HG03103 (cell line): Measurements from ENCODE around the gene NUP210L.
"Not testable (repeated sequence)": the region's sequence is repeated elsewhere in the genome, so short reads cannot be mapped to it uniquely, and the experiment has no call there.

Source experiments
- ATAC-seq: cut with Tn5 transposase; IDR thresholded peaks from one replicate; pipeline ENCODE4 v1.9.1; 2021; ENCODE audit warnings: low read depth; ENCODE audit not compliant: unreplicated experiment

The NUP210L gene

DNA sequence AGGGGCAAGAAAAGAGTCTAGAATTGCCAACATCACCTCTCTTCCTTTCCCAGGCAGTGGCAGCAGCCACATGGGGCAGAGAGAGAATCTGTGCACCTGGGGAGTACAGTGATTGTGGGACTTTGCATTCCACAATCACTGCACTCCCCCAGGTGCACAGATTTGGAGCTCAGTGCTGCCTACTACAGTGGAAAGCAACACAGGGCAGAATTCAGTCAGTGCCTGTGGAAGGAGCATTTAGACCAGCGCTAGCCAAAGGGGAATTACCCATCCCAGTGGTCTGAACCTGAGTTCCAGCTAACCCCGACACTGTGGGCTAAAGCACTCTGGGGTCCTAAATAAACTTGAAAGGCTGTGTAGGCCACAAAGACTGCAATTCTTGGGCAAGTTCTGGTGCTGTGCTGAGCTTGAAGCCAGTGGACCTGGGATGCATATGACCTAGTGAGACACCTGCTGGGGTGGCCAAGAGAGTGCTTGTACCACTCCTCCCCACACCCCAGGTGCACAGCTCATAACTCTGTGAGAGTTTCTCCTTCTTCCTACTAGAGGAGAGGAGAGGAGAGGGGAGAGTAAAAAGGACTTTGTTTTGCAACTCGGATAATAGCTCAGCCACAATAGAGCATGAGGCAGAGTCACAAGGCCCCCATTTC is 50.3 kb downstream of the NUP210L start:
- ATAC-seq = no peak

DNA sequence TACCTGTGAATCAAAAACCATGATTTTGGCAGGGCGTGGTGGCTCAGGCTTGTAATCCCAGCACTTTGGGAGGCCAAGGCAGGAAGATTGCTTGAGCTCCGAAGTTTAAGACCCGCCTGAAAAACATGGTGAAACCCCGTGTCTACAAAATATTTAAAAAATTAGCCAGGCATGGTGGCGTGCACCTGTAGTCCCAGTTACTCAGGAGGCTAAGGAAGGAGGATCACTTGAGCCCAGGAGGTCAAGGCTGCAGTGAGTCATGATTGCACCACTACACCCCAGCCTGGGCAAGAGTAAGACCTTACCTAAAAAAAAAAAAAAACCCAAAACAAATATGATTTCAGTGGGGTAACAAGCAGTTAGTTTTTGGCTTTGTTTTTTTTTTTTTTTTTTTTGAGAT is 54.7 kb downstream of the NUP210L start:
- not testable (repeated sequence) for ATAC-seq

DNA sequence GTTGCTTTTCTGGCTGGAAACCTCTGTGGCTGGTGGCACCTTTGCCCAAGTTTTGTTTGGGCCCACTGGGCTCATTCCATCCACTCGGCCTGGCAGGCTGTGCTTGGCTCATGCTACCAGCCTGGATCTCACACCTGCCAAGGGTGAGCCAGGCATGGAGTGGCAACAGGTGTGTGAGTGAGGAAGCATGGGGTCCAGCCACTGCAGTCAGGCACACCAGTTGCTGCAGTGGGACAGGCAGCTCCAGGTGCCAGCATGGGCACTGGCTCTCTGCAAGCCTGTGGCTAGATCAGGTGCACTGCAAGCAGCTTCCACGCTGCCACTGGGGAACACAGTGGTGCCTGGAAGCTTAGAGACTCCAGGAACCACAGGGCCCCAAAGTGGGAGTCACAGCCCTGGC is 57.0 kb downstream of the NUP210L start:
- ATAC-seq = no peak

DNA sequence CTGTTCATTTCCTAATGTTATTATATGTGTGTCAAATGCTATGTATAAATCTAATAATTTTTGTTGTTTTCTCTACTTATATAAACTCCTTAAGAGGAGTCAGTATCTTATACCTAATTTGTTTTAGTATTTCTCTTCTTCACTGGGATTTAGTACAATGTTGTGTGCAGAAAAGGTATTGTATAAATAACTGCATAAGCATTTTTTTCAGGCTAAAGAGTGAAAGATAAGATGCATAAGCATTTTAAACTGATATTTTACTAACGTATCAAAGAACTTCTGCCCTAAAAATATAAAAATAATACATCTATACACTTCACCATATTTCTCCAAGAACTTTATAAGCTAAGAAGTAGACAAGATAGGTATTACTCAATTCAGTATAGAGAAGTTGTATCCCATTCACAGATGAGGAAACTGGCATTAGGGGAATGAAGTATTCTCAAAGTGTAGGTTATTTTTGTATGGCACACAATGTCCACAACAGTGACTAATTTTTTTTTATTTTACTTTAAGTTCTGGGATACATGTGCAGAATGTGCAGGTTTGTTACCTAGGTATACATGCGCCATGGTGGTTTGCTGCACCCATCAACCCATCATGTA is 59.3 kb downstream of the NUP210L start:
- no peak for ATAC-seq

DNA sequence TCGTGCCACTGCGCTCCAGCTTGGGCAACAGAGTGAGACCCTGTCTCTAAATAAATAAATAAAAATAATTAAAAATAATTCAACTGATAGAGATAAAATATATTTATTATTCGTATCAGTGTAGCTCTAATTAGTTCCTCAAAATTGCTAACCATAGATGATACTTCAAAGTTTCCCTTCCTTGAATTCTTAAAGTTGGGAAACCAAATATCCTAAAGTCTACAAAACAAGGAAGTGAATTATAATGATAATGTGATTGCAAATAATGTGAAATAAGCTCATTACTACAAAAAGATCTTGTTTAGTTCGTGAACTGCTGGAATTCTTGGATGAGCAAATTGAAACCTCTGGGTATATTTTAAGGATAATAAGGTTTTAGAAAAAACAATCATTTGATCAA is 60.5 kb downstream of the NUP210L start:
- no peak for ATAC-seq

DNA sequence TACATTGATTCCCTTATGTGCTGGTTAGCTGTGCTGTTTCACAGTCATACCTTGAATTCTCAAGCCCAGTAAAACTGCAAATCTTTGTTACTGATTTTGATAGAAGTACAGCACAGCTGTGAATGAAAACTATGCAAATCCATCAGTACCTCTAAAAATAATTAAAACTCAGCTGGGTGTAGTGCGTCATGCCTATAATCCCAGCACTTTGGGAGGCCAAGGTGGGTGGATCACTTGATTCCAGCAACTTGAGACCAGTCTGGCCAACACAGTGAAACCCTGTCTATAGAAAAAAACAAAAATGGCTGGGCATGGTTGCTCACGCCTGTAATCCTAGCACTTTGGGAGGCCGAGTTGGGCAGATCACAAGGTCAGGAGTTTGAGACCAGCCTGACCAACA is 61.2 kb downstream of the NUP210L start:
- ATAC-seq = no peak

DNA sequence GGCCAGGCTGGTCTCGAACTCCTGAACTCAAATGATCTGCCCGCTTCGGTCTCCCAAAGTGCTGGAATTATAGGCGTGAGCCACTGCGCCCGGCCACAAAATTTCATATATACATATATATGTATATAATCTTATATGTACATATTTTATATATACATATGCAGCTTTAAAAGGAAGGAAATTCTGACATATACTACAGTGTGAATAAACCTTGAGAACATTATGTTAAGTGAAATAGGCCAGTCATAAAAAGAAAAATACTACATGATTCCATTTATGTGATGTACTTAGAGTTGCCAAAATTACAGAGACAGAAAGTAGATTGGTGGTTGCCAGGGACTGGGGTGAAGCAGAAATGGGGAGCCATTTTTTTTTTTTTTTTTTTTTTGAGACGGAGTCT is 63.2 kb downstream of the NUP210L start:
- ATAC-seq = no peak

DNA sequence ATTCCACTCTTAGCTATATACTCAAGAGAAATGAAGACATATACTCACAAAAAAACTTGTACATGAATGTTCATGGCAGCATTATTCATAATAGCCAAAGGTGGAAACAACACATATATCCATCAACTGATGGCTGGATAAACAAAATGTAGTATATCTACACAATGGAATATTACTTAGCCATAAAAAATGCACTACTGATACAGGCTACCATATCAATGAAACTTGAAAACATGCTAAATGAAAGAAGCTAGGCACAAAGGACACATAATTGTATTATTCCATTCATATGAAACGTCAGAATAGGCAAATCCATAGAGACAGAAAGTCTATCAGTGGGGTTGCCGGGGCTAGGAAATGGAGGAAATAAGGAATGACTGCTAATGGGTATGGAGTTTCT is 67.3 kb downstream of the NUP210L start:
- no peak for ATAC-seq

DNA sequence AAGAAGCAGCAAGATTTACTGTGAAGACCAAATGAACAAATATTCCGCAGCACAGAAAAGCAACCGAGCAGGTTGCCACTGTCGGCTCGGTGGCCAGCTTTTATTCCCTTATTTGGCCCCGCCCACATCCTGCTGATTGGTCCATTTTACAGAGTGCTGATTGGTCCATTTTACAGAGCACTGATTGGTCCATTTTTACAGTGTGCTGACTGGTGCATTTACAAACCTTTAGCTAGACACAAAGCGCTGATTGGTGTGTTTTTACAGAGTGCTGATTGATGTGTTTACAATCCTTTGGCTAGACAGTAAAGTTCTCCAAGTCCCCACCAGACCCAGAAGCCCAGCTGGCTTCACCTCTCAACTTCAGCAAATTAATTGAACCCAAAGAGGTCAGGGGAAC is 71.8 kb downstream of the NUP210L start:
- not testable (repeated sequence) for ATAC-seq

DNA sequence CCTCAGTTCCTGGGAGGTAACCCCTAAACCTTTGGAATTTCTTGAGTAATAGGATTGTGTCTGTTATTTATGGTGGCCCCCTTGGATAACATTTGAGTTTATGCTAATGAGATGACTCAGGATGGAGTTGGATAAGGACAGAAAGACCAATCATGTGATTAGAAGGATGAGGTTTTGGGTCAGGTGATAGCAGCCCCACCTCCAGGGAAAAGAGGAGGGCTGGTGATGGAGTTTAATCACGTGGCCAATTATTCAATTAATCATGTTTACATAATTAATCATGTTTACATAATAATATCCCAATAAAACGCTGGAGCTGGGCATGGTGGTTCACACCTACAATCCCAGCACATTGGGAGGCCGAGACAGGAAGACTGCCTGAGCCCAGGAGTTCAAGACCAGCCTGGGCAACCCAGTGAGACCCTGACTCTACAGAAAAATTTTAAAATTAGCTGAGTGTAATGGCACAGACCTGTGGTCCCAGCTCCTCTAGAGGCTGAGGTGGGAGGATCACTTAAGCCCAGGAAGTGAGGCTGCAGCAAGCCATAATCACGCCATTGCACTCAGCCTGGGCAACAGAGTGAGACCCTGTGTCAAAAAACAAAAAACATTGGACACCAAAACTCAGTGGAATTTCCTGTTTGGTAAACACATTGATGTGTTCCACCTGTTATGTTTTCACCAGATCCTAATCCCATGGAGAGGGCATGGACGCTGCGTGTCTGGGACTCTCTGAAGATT is 73.3 kb downstream of the NUP210L start:
- ATAC-seq = no peak

DNA sequence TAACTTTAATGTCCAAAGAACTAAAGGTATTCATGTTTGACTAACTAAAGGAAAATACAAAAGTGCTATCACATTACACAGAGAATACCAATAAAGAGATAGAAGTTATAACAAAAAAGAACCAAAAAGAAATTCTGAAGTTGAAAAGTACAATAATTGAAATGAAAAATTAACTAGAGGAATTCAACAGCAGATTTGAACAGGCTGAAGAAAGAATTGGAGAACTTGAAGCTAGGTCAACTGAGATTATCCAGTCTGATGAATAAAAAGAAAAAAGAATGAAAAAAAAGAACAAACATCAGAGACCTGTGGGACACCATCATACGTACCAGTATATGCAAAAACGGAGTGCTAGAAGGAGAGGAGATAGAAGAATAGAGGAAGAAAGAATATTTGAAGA is 78.5 kb downstream of the NUP210L start:
- ATAC-seq = no peak

DNA sequence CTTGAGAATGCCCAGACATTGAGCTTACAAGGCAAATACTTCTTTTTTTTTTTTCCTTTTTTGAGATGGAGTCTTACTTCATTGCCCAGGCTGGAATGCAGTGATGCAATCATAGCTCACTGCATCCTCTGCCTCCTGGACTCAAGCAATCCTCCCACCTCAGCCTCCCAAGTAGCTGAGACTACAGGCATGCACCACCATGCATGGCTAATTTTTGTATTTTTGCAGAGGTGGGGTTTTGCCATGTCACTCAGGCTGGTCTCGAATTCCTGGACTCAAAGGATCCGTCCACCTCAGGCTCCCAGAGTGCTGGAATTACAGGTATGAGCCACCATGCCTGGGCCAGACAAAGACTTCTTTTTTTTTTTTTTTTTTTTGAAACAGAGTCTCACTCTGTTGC is 79.1 kb downstream of the NUP210L start:
- ATAC-seq = no peak

DNA sequence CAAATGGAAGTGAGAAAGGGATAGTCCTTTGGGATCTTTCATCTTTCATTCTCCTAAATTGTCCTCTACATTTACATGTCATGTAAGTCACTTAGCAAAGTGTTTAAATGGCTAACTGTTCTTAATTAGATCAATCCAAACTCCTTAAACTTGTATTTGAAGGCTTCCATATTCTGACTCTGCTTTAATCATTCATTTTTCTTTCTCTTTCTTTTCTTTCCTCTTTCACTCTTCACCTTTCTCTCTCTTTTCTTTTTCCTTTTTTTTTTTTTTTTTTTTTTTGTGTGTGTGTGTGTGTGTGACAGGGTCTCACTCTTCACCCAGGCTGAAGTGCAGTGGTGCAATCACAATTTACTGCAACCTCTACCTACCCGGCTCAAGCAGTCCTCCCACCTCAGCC is 92.6 kb downstream of the NUP210L start:
- ATAC-seq = no peak

DNA sequence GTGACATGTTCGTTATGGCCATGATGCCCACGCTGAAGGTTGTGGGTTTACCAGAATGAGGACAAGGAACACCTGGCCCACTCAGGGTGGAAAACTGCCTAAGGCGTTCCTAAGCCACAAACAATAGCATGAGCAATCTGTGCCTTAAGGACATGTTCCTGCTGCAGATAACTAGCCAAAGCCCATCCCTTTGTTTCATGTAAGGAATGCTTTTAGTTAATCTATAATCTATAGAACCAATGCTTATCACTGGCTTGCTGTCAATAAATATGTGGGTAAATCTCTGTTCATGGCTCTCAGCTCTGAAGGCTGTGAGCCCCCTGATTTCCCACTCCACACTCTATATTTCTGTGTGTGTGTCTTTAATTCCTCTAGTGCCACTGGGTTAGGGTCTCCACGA is 107.4 kb downstream of the NUP210L start:
- ATAC-seq = not testable (repeated sequence)

DNA sequence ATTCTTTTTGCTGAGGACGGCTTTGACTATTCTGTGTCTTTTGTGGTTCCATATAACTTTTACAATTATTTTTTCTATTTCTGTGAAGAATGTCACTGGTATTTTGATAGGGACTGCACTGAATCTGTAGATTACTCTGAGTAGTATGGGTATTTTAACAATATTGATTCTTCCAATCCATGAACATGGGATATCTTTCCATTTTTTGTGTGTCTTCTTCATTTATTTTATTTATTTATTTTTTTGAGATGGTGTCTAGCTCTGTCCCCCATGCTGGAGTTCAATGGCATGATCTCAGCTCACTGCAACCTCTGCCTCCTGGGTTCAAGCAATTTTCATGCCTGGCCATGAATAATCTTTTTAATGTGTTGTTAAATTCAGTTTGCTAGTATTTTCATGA is 121.2 kb downstream of the NUP210L start:
- ATAC-seq = not testable (repeated sequence)

DNA sequence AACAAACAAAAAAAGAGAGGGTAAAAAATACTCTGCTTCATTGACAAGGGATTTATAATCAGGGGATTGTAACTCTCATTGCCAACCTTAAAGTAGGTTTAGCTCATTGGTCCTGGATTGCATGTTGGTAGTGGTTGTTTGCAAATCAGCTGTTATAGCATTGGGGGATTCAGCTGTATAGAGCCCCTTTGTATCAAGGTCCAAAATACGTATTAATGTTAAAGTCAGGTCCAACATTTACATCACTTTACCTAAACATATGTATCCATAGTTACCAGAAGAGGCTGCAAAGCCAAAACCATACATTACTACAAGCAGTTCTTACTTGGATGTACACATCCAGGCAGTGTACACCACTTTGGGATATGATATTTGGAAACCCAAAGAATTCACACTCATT is 134.9 kb downstream of the NUP210L start:
- no peak for ATAC-seq

DNA sequence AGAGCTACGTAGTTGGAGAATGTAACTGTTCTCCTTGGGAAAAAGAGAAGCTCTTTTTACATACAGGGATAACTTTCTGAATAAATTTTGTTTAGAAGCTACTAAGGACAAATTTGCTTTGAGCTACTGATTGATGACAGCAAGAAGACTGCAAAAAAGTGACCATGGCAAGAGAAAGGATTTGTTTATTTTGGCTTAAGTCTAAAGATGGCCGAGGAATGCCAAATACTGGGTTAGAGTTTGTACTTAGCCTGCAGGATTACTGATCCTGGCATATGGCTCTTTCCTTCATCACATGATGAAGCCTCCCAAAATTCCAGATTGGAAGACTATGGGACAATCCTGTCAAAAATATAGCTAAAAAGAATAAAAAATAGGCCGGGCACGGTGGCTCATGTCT is 135.6 kb downstream of the NUP210L start:
- no peak for ATAC-seq

DNA sequence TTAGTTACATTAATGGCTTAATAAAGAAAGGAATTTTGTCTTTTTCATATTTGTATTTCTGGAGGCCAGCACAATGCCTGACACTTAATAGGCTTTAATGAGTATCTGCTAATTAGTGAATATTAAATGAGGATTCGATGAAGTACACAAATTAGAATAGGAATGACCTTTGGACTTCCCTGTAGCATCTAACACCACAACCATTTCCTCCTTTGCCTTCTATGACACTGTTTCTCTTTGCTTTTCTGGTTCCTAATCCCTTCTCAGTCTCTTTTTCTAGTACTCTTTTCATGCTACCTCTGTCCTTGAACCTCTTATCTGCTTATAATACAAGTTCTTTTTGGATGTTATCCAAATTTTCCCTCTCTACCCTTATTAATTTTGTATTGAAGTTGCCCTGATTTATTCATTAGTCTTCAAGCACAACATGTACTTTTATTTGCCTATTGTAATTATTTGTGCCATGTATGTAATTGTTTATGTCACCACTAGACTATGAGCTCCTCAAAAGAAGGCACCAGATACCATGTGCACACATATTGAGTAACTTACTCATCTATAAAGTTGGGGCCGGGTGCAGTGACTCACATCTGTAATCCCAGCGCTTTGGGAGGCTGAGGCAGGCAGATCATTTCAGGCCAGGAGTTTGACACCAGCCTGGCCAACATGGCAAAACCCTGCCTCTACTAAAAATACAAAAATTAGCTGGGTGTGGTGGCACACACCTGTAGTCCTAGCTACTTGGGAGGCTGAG is 140.5 kb downstream of the NUP210L start:
- no peak for ATAC-seq

DNA sequence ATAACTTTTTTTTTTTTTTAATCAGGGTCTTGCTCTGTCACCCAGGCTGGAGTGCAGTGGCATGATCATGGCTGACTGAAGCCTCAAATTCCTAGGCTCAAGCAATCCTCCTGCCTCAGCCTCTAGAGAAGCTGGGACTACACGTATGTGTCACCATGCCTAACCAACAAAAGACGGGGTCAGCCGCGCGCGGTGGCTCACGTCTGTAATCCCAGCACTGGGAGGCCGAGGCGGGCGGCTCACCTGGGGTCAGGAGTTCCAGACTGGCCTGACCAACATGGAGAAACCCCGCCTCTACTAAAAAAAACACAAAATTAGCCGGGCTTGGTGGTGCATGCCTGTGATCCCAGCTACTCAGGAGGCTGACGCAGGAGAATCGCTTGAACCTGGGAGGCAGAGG is 142.3 kb downstream of the NUP210L start:
- not testable (repeated sequence) for ATAC-seq

DNA sequence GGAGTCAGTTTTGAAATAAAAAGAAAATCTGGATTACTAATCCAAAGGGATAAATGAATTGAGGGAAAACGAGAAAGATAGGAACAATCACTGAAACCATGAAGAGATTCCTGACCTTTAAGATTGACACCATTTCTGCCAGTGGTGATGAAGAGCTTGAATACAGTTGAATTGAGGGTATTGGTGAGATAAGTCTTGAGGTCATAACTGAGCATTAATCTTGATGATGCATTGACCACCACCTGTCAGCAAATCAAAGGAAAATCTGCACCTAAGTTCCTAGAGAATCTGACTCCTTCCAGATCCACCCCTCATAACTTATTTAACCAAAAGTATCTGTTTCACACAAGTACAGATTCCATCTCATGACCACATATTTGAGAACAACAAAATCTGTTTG is 142.7 kb downstream of the NUP210L start:
- ATAC-seq = no peak

DNA sequence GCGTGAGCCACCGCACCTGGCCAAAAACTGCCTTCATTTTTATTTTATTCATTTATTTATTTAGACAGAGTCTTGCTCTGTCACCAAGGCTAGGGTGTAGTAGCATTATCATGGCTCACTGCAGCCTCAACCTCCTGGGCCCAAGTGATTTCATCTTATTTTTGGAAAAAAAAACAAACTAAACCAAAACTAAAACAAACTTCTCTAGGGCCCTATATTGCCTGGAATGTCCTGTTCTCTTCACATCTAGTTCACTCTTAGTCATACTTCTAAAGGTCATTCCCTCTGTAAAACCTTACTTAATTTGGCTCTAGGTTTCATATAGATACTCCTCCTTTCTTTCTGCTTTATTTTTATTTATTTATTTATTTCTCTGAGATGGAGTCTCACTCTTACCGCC is 148.7 kb downstream of the NUP210L start:
- ATAC-seq = no peak
